Endodermal cell (in vitro differentiated cells): ENCODE results near the gene TMPRSS2. TPM values are rescaled to one million over a fixed set of nuclear protein-coding genes. Genes with fewer than 3 reads are reported as not detected.

Experiments
- DNase-seq: peaks from one replicate; pipeline ENCODE4 v3.0.0-alpha.2; 2017
- H3K27ac ChIP-seq: 2 replicates; pipeline ENCODE4 v1.5.1; 2013; ENCODE audit warnings: mild to moderate bottlenecking, low read depth, low read length, moderate library complexity
- H3K27me3 ChIP-seq: 2 replicates; pipeline ENCODE4 v1.6.1; 2013; ENCODE audit warnings: mild to moderate bottlenecking, low read length, moderate library complexity; ENCODE audit not compliant: insufficient read depth, control insufficient read depth, poor library complexity, severe bottlenecking
- H3K36me3 ChIP-seq: 2 replicates; pipeline ENCODE4 v1.7.0; 2013; ENCODE audit warnings: mild to moderate bottlenecking, low read length, moderate library complexity; ENCODE audit not compliant: control insufficient read depth, insufficient read depth
- H3K4me1 ChIP-seq: one replicate; pipeline ENCODE4 v1.7.0; 2013; ENCODE audit warnings: low read length; ENCODE audit not compliant: control insufficient read depth, insufficient read depth
- H3K4me3 ChIP-seq: 2 replicates; pipeline ENCODE4 v1.5.1; 2013; ENCODE audit warnings: mild to moderate bottlenecking, low read length, moderate library complexity
- H3K9ac ChIP-seq: 2 replicates; pipeline ENCODE4 v1.6.1; 2013; ENCODE audit warnings: mild to moderate bottlenecking, low read length, moderate library complexity; ENCODE audit not compliant: poor library complexity, severe bottlenecking; ENCODE audit errors: extremely low read depth
- H3K9me3 ChIP-seq: 2 replicates; pipeline ENCODE4 v1.6.1; 2013; ENCODE audit warnings: mild to moderate bottlenecking, low read length, moderate library complexity; ENCODE audit not compliant: control insufficient read depth
- H3K27ac Mint-ChIP-seq: 2 replicates; pipeline ENCODE4 v1.8.0; 2020; ENCODE audit warnings: mixed read lengths
- H3K27me3 Mint-ChIP-seq: 2 replicates; pipeline ENCODE4 v1.8.0; 2021; ENCODE audit warnings: mild to moderate bottlenecking, mixed read lengths; ENCODE audit not compliant: insufficient read depth
- H3K36me3 Mint-ChIP-seq: 2 replicates; pipeline ENCODE4 v1.8.0; 2020; ENCODE audit warnings: low read depth, mixed read lengths
- H3K4me1 Mint-ChIP-seq: 2 replicates; pipeline ENCODE4 v1.8.0; 2020; ENCODE audit warnings: mixed read lengths
- H3K4me3 Mint-ChIP-seq: 2 replicates; pipeline ENCODE4 v1.8.0; 2020; ENCODE audit warnings: mild to moderate bottlenecking, moderate library complexity, mixed read lengths
- H3K9me3 Mint-ChIP-seq: 2 replicates; pipeline ENCODE4 v1.8.0; 2020; ENCODE audit warnings: mild to moderate bottlenecking, mixed read lengths
- CTCF ChIP-seq: fragments of 200-600 bp; sonication (generic); conservative IDR thresholded peaks from 2 replicates; pipeline ENCODE4 v1.5.0; 2021; ENCODE audit warnings: antibody characterized with exemption, mild to moderate bottlenecking
- WGBS, 2 experiments: methylation state at CpG; one replicate each; pipeline versions ENCODE4 v1.1.5 to v1.1.7; 2013; ENCODE audit warnings: missing lambda C conversion rate in 2 of 2, mixed read lengths in 1 of 2; ENCODE audit not compliant: insufficient coverage in 1 of 2, insufficient read length in 1 of 2; 5-methylcytosine and 5-hydroxymethylcytosine counted together
- total RNA-seq, 2 donors: library from RNA; stranded (reverse); fragmentation: NEBNext Ultra II Directional in 1 of 2; extraction: Animal tissue kit (Norgen Biotek cat#: 25700) in 1 of 2; gene quantifications; 2 replicates in 1 of 2; 3 replicates in 1 of 2; pipeline ENCODE4 v1.2.1, GENCODE V29; 2021

Gene TMPRSS2
- total RNA-seq, 2 donors from 2014 or later, result 17.6 to 19.2 TPM

GRCh38 chr21:41442481-41443186 is 65.3 kb downstream of the TMPRSS2 start:
- H3K4me3 Mint-ChIP-seq, result no peak overlapping the region
- no peak overlapping the region for H3K27ac Mint-ChIP-seq
- peaks cover 3% of the 10 kb centered on the region for H3K4me1 Mint-ChIP-seq
- TF ChIP-seq CTCF, result no peak
- no peak for DNase-seq
- Histone ChIP-seq H3K9ac (no peak overlapping the region), H3K27ac (no peak overlapping the region), H3K36me3 (no peaks in the 10 kb centered on the region), H3K9me3 (no peaks in the 10 kb centered on the region), H3K27me3 (no peaks in the 10 kb centered on the region), H3K4me1 (no peaks in the 10 kb centered on the region), H3K4me3 (no peak overlapping the region)
- 78 to 90% methylated on average over 2 of the region's 2 CpGs for WGBS, 2 experiments
- H3K27me3 Mint-ChIP-seq, result no peaks in the 10 kb centered on the region
- no peaks in the 10 kb centered on the region for H3K9me3 Mint-ChIP-seq
- no peaks in the 10 kb centered on the region for H3K36me3 Mint-ChIP-seq

- Mint-ChIP-seq H3K4me1 (peaks cover 4% of the 10 kb centered on the region), H3K9me3 (no peaks in the 10 kb centered on the region), H3K27ac (no peak overlapping the region), H3K4me3 (no peak overlapping the region), H3K36me3 (no peaks in the 10 kb centered on the region), H3K27me3 (no peaks in the 10 kb centered on the region)
- Histone ChIP-seq H3K9me3 (no peaks in the 10 kb centered on the region), H3K4me1 (no peaks in the 10 kb centered on the region), H3K4me3 (no peak overlapping the region), H3K27me3 (no peaks in the 10 kb centered on the region), H3K36me3 (no peaks in the 10 kb centered on the region), H3K27ac (no peak overlapping the region), H3K9ac (no peak overlapping the region)
- TF ChIP-seq CTCF, result no peak
- WGBS, 2 experiments, result 93 to 95% methylated on average over 14 of the region's 14 CpGs
- no peak for DNase-seq
Observed at GRCh38 chr21:41441546-41441945, 66.4 kb downstream of the TMPRSS2 start.

GRCh38 chr21:41439248-41439647 is 68.7 kb downstream of the TMPRSS2 start:
- Histone ChIP-seq H3K9ac (no peak overlapping the region), H3K4me3 (no peak overlapping the region), H3K27me3 (no peaks in the 10 kb centered on the region), H3K36me3 (no peaks in the 10 kb centered on the region), H3K27ac (no peak overlapping the region), H3K4me1 (no peaks in the 10 kb centered on the region), H3K9me3 (peaks cover 10% of the 10 kb centered on the region)
- Mint-ChIP-seq H3K27ac (no peak overlapping the region), H3K4me1 (peaks cover 4% of the 10 kb centered on the region), H3K9me3 (peaks cover 17% of the 10 kb centered on the region), H3K36me3 (no peaks in the 10 kb centered on the region), H3K4me3 (no peak overlapping the region), H3K27me3 (no peaks in the 10 kb centered on the region)
- no peak for DNase-seq
- no peak for TF ChIP-seq CTCF
- 78 to 80% methylated on average over 4 of the region's 4 CpGs for WGBS, 2 experiments
